ENCODE measurements around the gene OR3A1.
"Not testable (repeated sequence)": the region's sequence is repeated elsewhere in the genome, so short reads cannot be mapped to it uniquely, and the experiment has no call there.

Gene OR3A1

GRCh38 chr17:3298260-3298659 is at the start of gene OR3A1:
Gene OR3A1, minus strand, starts transcription at chr17:3298360. Its CDS starts 5,778 bp downstream, at chr17:3292582.
- no peaks in the 10 kb centered on the region for H3K36me3 ChIP-seq (ENCODE audit: control insufficient read depth, insufficient read depth, low read length)
- H3K27me3 ChIP-seq (ENCODE audit: control insufficient read depth, insufficient read depth, low read length): no peaks in the 10 kb centered on the region
- H3K4me1 ChIP-seq (ENCODE audit: control insufficient read depth, insufficient read depth, low read length): no peaks in the 10 kb centered on the region
- no peak within 1 kb of the TSS for H3K4me3 ChIP-seq (ENCODE audit: low read length)
- no peaks in the 10 kb centered on the region for H3K9me3 ChIP-seq (ENCODE audit: control insufficient read depth, low read length)
- H3K9ac ChIP-seq (ENCODE audit: low read length): no peak within 1 kb of the TSS

DNA sequence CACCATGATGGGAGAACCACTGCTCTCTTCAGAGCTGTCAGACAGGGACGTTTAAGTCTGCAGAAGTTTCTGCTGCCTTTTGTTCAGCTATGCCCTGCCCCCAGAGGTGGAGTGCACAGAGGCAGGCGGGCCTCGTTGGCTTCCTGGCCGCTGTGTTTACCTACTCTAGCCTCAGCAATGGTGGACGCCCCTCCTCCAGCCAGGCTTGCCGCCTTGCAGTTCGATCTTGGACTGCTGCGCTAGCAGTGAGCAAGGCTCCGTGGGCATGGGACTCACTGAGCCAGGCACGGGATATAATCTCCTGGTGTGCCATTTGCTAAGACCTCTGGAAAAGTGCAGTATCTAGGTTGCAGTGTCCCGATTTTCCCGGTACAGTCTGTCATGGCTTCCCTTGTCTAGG is 44.6 kb upstream of the OR3A1 start:
- not testable (repeated sequence) for H3K9ac ChIP-seq (ENCODE audit: low read length); H3K9me3 ChIP-seq (ENCODE audit: control insufficient read depth, low read length); H3K36me3 ChIP-seq (ENCODE audit: control insufficient read depth, insufficient read depth, low read length); H3K4me1 ChIP-seq (ENCODE audit: control insufficient read depth, insufficient read depth, low read length); H3K4me3 ChIP-seq (ENCODE audit: low read length); H3K27me3 ChIP-seq (ENCODE audit: control insufficient read depth, insufficient read depth, low read length)

- Histone ChIP-seq H3K9ac (ENCODE audit: low read length) (no peak overlapping the region), H3K36me3 (ENCODE audit: control insufficient read depth, insufficient read depth, low read length) (no peaks in the 10 kb centered on the region), H3K4me1 (ENCODE audit: control insufficient read depth, insufficient read depth, low read length) (no peaks in the 10 kb centered on the region), H3K4me3 (ENCODE audit: low read length) (no peak overlapping the region), H3K9me3 (ENCODE audit: control insufficient read depth, low read length) (no peaks in the 10 kb centered on the region), H3K27me3 (ENCODE audit: control insufficient read depth, insufficient read depth, low read length) (no peaks in the 10 kb centered on the region)
These were observed 37.7 kb upstream of the OR3A1 start for GRCh38 chr17:3335876-3336275.

- no peaks in the 10 kb centered on the region for H3K36me3 ChIP-seq (ENCODE audit: control insufficient read depth, insufficient read depth, low read length)
- H3K9me3 ChIP-seq (ENCODE audit: control insufficient read depth, low read length): no peaks in the 10 kb centered on the region
- no peak overlapping the region for H3K4me3 ChIP-seq (ENCODE audit: low read length)
- H3K27me3 ChIP-seq (ENCODE audit: control insufficient read depth, insufficient read depth, low read length): no peaks in the 10 kb centered on the region
- no peak overlapping the region for H3K9ac ChIP-seq (ENCODE audit: low read length)
- peaks cover 8% of the 10 kb centered on the region for H3K4me1 ChIP-seq (ENCODE audit: control insufficient read depth, insufficient read depth, low read length)
These were observed 20.2 kb upstream of the OR3A1 start for GRCh38 chr17:3318336-3318735.

- Histone ChIP-seq H3K27me3 (ENCODE audit: control insufficient read depth, insufficient read depth, low read length) (no peaks in the 10 kb centered on the region), H3K4me1 (ENCODE audit: control insufficient read depth, insufficient read depth, low read length) (peaks cover 8% of the 10 kb centered on the region), H3K9ac (ENCODE audit: low read length) (no peak overlapping the region), H3K4me3 (ENCODE audit: low read length) (no peak overlapping the region), H3K9me3 (ENCODE audit: control insufficient read depth, low read length) (no peaks in the 10 kb centered on the region), H3K36me3 (ENCODE audit: control insufficient read depth, insufficient read depth, low read length) (no peaks in the 10 kb centered on the region)
These were observed 18.7 kb upstream of the OR3A1 start for GRCh38 chr17:3316836-3317235.

DNA sequence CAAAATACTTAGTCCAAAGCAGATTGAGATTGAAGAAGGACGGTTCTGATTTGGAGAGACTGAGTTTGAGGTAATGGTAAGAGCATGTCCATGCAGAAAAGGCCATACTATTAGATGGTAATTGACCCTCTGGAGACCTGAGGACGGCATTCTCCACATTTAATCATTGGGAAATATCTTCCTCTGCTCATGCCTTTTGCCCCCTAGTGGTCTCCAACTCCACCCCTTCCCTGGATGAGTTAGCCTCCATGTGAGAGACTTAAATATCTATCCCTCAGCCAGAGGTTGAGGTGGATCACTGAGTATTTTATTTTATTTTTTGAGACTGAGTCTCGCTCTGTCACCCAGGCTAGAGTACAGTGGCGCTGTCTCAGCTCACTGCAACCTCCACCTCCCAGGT is 10.4 kb upstream of the OR3A1 start:
- Histone ChIP-seq H3K4me3 (ENCODE audit: low read length) (no peak overlapping the region), H3K9ac (ENCODE audit: low read length) (no peak overlapping the region), H3K27me3 (ENCODE audit: control insufficient read depth, insufficient read depth, low read length) (no peaks in the 10 kb centered on the region), H3K9me3 (ENCODE audit: control insufficient read depth, low read length) (no peaks in the 10 kb centered on the region), H3K4me1 (ENCODE audit: control insufficient read depth, insufficient read depth, low read length) (no peaks in the 10 kb centered on the region), H3K36me3 (ENCODE audit: control insufficient read depth, insufficient read depth, low read length) (no peaks in the 10 kb centered on the region)

DNA sequence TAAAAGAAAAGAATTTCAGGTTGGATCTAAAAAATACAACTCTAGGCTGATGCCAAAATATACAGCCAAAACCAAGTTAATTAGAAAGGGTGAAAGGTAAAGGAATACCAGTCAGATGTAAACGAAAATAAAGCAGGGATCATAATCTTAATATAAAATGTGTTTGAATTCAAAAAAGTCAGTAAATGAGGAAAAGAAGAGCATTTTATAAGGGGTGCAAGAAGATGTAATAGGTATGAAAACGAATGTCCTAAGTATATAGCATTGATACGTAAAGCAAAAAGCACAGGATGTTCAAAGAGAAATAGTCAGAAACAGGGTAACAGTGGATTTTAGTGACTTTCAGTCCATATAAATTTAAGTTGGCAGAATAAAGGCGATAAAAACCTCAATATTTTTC is 2.5 kb downstream of the OR3A1 start:
- Histone ChIP-seq H3K4me3 (ENCODE audit: low read length) (no peak overlapping the region), H3K4me1 (ENCODE audit: control insufficient read depth, insufficient read depth, low read length) (no peaks in the 10 kb centered on the region), H3K9me3 (ENCODE audit: control insufficient read depth, low read length) (no peaks in the 10 kb centered on the region), H3K36me3 (ENCODE audit: control insufficient read depth, insufficient read depth, low read length) (no peaks in the 10 kb centered on the region), H3K9ac (ENCODE audit: low read length) (no peak overlapping the region), H3K27me3 (ENCODE audit: control insufficient read depth, insufficient read depth, low read length) (no peaks in the 10 kb centered on the region)

- not testable (repeated sequence) for H3K4me1 ChIP-seq (ENCODE audit: control insufficient read depth, insufficient read depth, low read length); H3K36me3 ChIP-seq (ENCODE audit: control insufficient read depth, insufficient read depth, low read length); H3K9me3 ChIP-seq (ENCODE audit: control insufficient read depth, low read length); H3K9ac ChIP-seq (ENCODE audit: low read length); H3K4me3 ChIP-seq (ENCODE audit: low read length); H3K27me3 ChIP-seq (ENCODE audit: control insufficient read depth, insufficient read depth, low read length)
These were observed 4.6 kb downstream of the OR3A1 start for GRCh38 chr17:3293548-3293947.

GRCh38 chr17:3282901-3283300 is 15.3 kb downstream of the OR3A1 start:
- H3K9ac ChIP-seq (ENCODE audit: low read length): no peak overlapping the region
- no peak overlapping the region for H3K4me3 ChIP-seq (ENCODE audit: low read length)

DNA sequence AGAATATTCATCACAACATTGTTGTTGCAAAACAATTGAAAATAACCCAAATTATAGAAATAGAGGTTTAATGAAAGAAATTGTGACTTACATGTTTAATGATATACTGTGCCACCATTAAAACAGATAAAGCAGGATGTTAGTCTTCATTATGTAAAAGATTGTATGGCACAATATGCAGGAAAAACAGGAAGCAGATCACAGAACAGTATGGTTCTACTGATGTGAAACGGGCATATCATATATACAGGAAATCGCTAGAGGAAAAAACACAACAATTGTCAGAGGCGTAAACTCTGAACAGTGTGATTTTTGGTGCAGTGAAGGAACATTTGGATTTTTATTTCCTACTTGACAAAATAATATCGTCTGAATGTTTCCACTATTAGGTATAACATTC is 22.0 kb downstream of the OR3A1 start:
- Histone ChIP-seq H3K4me3 (ENCODE audit: low read length) (no peak overlapping the region), H3K27me3 (ENCODE audit: control insufficient read depth, insufficient read depth, low read length) (no peaks in the 10 kb centered on the region), H3K4me1 (ENCODE audit: control insufficient read depth, insufficient read depth, low read length) (no peaks in the 10 kb centered on the region), H3K9me3 (ENCODE audit: control insufficient read depth, low read length) (no peaks in the 10 kb centered on the region), H3K36me3 (ENCODE audit: control insufficient read depth, insufficient read depth, low read length) (no peaks in the 10 kb centered on the region), H3K9ac (ENCODE audit: low read length) (no peak overlapping the region)

More at GRCh38 chr17:3282901-3283300, 15.3 kb downstream of the OR3A1 start:
- no peaks in the 10 kb centered on the region for H3K4me1 ChIP-seq (ENCODE audit: control insufficient read depth, insufficient read depth, low read length)
- H3K27me3 ChIP-seq (ENCODE audit: control insufficient read depth, insufficient read depth, low read length): no peaks in the 10 kb centered on the region
- no peaks in the 10 kb centered on the region for H3K9me3 ChIP-seq (ENCODE audit: control insufficient read depth, low read length)
- no peaks in the 10 kb centered on the region for H3K36me3 ChIP-seq (ENCODE audit: control insufficient read depth, insufficient read depth, low read length)

DNA sequence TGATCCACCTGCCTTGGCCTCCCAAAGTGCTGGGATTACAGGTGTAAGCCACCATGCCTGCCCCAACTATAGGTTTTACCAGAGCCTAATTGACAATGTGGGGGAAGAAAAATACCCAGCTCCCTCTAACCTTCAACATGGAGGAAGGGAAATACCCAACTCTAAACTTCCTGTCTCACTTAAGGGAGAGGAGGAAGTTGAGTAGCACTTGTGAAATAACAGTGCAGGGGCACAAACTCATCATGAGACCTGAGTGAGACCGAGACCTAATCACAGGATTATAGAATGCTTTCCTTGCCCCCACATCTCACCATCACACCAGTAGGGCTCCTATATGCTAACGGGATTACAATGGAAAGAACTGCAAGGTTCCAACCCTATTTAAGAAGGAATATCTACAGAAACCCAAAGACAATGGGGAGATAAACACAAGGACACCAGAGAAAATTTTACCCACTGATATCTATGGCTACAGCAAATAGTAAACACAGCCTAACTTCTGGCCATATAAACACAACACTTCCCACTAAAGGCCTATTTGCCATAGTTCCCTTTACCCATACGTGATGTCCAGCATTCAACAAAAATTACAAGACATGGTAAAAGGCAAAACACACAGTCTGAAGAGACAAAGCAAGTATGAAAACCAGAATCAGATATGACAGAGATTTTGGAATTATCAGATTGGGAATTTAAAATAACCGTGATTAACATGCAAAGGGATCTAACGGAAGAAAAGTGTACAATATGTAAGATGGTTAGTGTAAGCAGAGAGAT is 26.9 kb downstream of the OR3A1 start:
- H3K9me3 ChIP-seq (ENCODE audit: control insufficient read depth, low read length): no peaks in the 10 kb centered on the region
- no peak overlapping the region for H3K4me3 ChIP-seq (ENCODE audit: low read length)
- H3K27me3 ChIP-seq (ENCODE audit: control insufficient read depth, insufficient read depth, low read length): no peaks in the 10 kb centered on the region
- H3K36me3 ChIP-seq (ENCODE audit: control insufficient read depth, insufficient read depth, low read length): no peaks in the 10 kb centered on the region
- H3K9ac ChIP-seq (ENCODE audit: low read length): no peak overlapping the region
- H3K4me1 ChIP-seq (ENCODE audit: control insufficient read depth, insufficient read depth, low read length): no peaks in the 10 kb centered on the region

DNA sequence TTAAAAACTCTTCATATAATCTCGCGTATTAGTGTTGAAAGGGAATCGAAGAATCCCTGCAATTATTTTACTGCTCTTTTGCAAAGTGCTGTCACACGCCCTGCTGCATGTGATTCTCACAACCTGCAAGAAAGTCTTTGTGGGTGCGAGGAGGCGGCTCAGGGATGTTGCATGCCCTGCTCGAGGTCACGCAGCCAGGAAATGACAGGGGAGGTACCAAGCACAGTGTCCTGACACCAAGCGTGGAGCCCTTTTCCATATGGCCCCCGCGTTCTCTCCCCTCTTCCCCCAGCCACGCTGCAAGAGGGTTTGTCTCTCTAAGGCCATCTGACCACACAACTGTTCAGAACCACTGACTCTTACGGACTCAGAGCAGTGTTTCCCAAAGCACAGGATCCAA is 37.6 kb downstream of the OR3A1 start:
- no peaks in the 10 kb centered on the region for H3K27me3 ChIP-seq (ENCODE audit: control insufficient read depth, insufficient read depth, low read length)
- H3K4me3 ChIP-seq (ENCODE audit: low read length): no peak overlapping the region
- H3K9ac ChIP-seq (ENCODE audit: low read length): no peak overlapping the region
- no peaks in the 10 kb centered on the region for H3K36me3 ChIP-seq (ENCODE audit: control insufficient read depth, insufficient read depth, low read length)
- H3K4me1 ChIP-seq (ENCODE audit: control insufficient read depth, insufficient read depth, low read length): no peaks in the 10 kb centered on the region
- no peaks in the 10 kb centered on the region for H3K9me3 ChIP-seq (ENCODE audit: control insufficient read depth, low read length)

DNA sequence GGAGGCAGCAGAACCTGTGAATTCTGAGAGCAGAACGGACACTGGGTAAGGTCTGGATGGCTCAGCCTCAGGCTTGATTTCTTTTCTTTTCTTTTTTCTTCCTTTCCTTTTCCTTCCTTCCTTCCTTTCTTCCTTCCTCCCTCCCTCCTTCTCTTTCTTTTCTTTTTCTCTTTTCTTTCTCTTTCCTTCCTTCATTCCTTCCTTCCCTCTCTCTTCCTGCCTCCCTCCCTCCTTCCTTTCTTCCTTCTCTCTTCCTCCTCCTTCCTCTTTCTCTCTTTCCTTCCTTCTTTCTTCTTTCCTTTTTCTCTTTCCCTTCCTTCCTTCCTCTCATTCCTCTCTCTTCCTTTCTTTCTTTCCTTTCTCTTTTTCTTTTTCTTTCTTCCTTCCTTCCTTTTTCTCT is 38.0 kb downstream of the OR3A1 start:
- no peak overlapping the region for H3K9ac ChIP-seq (ENCODE audit: low read length)
- no peaks in the 10 kb centered on the region for H3K4me1 ChIP-seq (ENCODE audit: control insufficient read depth, insufficient read depth, low read length)
- H3K27me3 ChIP-seq (ENCODE audit: control insufficient read depth, insufficient read depth, low read length): no peaks in the 10 kb centered on the region
- H3K36me3 ChIP-seq (ENCODE audit: control insufficient read depth, insufficient read depth, low read length): no peaks in the 10 kb centered on the region
- H3K9me3 ChIP-seq (ENCODE audit: control insufficient read depth, low read length): no peaks in the 10 kb centered on the region
- H3K4me3 ChIP-seq (ENCODE audit: low read length): no peak overlapping the region

Measured in mucosa of stomach (tissue), 1 donor.